ENCODE data around the gene MCCC1.
A peak's percentile ranks its signal among the peaks of the same experiment; 100 is the strongest.
"Not testable (repeated sequence)": the region's sequence is repeated elsewhere in the genome, so short reads cannot be mapped to it uniquely, and the experiment has no call there.

The MCCC1 gene

DNA sequence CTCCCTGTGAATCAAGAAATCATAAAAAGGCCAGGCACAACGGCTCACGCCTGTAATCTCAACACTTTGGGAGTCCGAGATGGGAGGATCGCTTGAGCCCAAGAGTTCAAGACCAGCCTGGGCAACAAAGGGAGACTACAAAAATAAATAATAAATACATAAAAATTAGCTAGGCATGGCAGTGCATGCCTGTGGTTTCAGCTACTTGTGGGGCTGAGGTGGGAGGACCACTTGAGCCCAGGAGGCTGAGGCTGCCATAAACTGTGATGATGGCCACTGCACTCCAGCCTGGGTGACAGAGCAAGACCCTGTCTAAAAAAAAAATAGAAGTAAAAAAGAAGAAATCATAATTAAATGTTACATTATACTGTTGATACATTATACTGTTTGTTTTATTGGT, 91.0 kb downstream of the MCCC1 start:
- H3K4me1 ChIP-seq (ENCODE audit: insufficient read depth, low read length, poor library complexity, severe bottlenecking): no peaks in the 10 kb centered on the region
- H3K36me3 ChIP-seq (ENCODE audit: insufficient read depth, low read length): no peaks in the 10 kb centered on the region
- H3K9ac ChIP-seq (ENCODE audit: low read depth, low read length, poor library complexity, severe bottlenecking): no peak overlapping the region
- H4K20me1 ChIP-seq (ENCODE audit: insufficient read depth, low read length, poor library complexity, severe bottlenecking): no peaks in the 10 kb centered on the region
- H3K9me2 ChIP-seq (replicated peaks; ENCODE audit: low read depth, low read length): no peaks in the 10 kb centered on the region
- TF ChIP-seq, protein P1, sequence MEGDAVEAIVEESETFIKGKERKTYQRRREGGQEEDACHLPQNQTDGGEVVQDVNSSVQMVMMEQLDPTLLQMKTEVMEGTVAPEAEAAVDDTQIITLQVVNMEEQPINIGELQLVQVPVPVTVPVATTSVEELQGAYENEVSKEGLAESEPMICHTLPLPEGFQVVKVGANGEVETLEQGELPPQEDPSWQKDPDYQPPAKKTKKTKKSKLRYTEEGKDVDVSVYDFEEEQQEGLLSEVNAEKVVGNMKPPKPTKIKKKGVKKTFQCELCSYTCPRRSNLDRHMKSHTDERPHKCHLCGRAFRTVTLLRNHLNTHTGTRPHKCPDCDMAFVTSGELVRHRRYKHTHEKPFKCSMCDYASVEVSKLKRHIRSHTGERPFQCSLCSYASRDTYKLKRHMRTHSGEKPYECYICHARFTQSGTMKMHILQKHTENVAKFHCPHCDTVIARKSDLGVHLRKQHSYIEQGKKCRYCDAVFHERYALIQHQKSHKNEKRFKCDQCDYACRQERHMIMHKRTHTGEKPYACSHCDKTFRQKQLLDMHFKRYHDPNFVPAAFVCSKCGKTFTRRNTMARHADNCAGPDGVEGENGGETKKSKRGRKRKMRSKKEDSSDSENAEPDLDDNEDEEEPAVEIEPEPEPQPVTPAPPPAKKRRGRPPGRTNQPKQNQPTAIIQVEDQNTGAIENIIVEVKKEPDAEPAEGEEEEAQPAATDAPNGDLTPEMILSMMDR (conservative IDR thresholded peaks at IDR 0.05; ENCODE audit: low read length): no peak
- no peak for TF ChIP-seq EZH2phosphoT487 (IDR thresholded peaks at IDR 0.05; ENCODE audit: borderline replicate concordance)
- no peaks in the 10 kb centered on the region for H3F3A ChIP-seq (ENCODE audit: low read depth)
- no peaks in the 10 kb centered on the region for H3K79me2 ChIP-seq (ENCODE audit: insufficient read depth, low read length)
- no peaks in the 10 kb centered on the region for H3K27me3 ChIP-seq (ENCODE audit: insufficient read depth, low read length, poor library complexity, severe bottlenecking)
- H3K4me3 ChIP-seq (ENCODE audit: low read length, poor library complexity, severe bottlenecking): no peak overlapping the region
- no peaks in the 10 kb centered on the region for H3K9me3 ChIP-seq (ENCODE audit: insufficient read depth, low read depth, low read length)
- no peak overlapping the region for H2AFZ ChIP-seq (ENCODE audit: low read length)
- no peak overlapping the region for H3K4me2 ChIP-seq (ENCODE audit: low read depth, low read length, poor library complexity, severe bottlenecking)

DNA sequence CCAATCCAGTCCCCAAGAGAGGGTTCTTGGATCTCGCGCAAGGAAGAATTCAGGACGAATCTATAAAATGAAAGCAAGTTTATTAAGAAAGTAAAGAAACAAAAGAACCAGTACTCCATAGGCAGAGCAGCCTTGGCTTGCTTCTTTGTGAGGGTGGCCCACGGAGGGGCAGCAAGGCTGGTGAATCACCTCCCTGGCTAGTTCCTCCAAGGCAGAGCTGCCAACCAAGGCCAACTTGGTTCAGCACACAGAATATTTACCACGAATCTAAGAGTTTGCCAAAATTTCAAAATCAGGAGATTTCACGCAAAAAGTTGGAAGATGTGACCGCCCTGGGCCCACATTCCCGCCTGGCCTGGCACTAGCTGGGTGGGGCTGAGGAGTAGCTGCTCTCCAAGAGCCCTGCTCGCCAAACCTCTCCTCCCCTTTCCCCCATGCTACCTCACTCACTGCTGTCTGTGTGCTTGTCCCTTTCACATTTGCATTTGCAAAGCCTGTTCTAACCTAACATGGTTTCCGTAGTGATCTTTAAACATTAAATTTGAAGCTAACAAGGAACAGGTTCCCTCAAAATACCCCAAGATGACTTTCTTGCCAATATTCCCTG, 92.8 kb downstream of the MCCC1 start:
- Histone ChIP-seq H3K9me3 (ENCODE audit: insufficient read depth, low read depth, low read length) (no peaks in the 10 kb centered on the region), H2AFZ (ENCODE audit: low read length) (no peak overlapping the region), H3K4me3 (ENCODE audit: low read length, poor library complexity, severe bottlenecking) (no peak overlapping the region), H3K79me2 (ENCODE audit: insufficient read depth, low read length) (no peaks in the 10 kb centered on the region), H3K36me3 (ENCODE audit: insufficient read depth, low read length) (no peaks in the 10 kb centered on the region), H3F3A (ENCODE audit: low read depth) (no peaks in the 10 kb centered on the region), H3K4me1 (ENCODE audit: insufficient read depth, low read length, poor library complexity, severe bottlenecking) (no peaks in the 10 kb centered on the region), H3K9ac (ENCODE audit: low read depth, low read length, poor library complexity, severe bottlenecking) (no peak overlapping the region), H3K9me2 (replicated peaks; ENCODE audit: low read depth, low read length) (no peaks in the 10 kb centered on the region), H3K4me2 (ENCODE audit: low read depth, low read length, poor library complexity, severe bottlenecking) (no peak overlapping the region), H3K27me3 (ENCODE audit: insufficient read depth, low read length, poor library complexity, severe bottlenecking) (no peaks in the 10 kb centered on the region), H4K20me1 (ENCODE audit: insufficient read depth, low read length, poor library complexity, severe bottlenecking) (no peaks in the 10 kb centered on the region)
- TF ChIP-seq, protein P1 (conservative IDR thresholded peaks at IDR 0.05; ENCODE audit: low read length): no peak
- TF ChIP-seq EZH2phosphoT487 (IDR thresholded peaks at IDR 0.05; ENCODE audit: borderline replicate concordance): no peak

DNA sequence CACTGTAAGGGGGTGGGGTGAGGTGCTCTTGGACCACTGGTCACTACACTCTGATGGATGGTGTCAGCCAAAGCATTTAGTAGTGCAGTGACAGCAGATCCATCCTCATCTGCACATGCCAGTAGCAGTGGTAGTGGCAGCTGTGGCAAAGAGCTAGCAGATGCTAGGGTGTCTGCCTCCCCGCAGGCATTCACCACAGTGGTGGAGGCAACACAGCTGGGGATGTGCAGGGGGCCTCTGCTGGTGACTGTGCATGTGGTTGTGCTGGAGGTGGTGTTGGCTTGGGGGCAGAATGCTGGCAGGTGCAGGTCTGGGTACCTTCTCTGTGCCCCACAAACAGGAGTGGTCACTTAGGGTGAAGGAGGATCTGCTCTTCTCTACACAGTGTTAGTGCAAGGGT, 99.5 kb downstream of the MCCC1 start:
- Histone ChIP-seq H3K79me2 (ENCODE audit: insufficient read depth, low read length) (no peaks in the 10 kb centered on the region), H3K4me3 (ENCODE audit: low read length, poor library complexity, severe bottlenecking) (no peak overlapping the region), H2AFZ (ENCODE audit: low read length) (no peak overlapping the region), H3F3A (ENCODE audit: low read depth) (no peaks in the 10 kb centered on the region), H3K27me3 (ENCODE audit: insufficient read depth, low read length, poor library complexity, severe bottlenecking) (no peaks in the 10 kb centered on the region), H3K4me1 (ENCODE audit: insufficient read depth, low read length, poor library complexity, severe bottlenecking) (no peaks in the 10 kb centered on the region), H3K4me2 (ENCODE audit: low read depth, low read length, poor library complexity, severe bottlenecking) (no peak overlapping the region), H3K9me3 (ENCODE audit: insufficient read depth, low read depth, low read length) (no peaks in the 10 kb centered on the region), H3K36me3 (ENCODE audit: insufficient read depth, low read length) (no peaks in the 10 kb centered on the region), H4K20me1 (ENCODE audit: insufficient read depth, low read length, poor library complexity, severe bottlenecking) (no peaks in the 10 kb centered on the region), H3K9ac (ENCODE audit: low read depth, low read length, poor library complexity, severe bottlenecking) (no peak overlapping the region), H3K9me2 (replicated peaks; ENCODE audit: low read depth, low read length) (no peaks in the 10 kb centered on the region)
- TF ChIP-seq, protein P1 (conservative IDR thresholded peaks at IDR 0.05; ENCODE audit: low read length): no peak
- no peak for TF ChIP-seq EZH2phosphoT487 (IDR thresholded peaks at IDR 0.05; ENCODE audit: borderline replicate concordance)

DNA sequence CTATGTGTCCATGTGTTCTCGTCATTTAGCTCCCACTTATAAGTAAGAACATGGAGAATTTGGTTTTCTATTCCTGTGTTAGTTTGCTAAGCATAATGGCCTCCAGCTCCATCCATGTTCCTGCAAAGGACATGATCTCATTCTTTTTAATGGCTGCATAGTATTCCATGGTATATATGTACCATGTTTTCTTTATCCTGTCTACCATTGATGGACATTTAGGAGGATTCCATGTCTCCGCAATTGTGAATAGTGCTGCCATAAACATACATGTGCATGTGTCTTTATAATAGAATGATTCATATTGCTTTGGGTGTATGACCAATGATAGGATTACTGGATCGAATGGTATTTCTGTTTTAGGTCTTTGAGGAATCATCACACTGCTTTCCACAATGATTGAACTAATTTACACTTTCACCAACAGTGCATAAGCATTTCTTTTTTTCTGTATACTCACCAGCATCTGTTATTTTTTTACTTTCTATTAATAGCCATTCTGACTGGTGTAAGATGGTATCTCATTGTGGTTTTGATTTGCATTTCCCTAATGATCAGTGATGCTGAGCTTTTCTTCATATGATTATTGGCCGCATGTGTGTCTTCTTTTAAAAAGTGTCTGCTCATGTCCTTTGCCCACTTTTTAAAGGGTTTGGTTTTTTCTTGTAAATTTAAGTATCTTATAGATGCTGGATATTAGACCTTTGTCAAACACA, 105.7 kb downstream of the MCCC1 start:
- not testable (repeated sequence) for H3K4me1 ChIP-seq (ENCODE audit: insufficient read depth, low read length, poor library complexity, severe bottlenecking); H4K20me1 ChIP-seq (ENCODE audit: insufficient read depth, low read length, poor library complexity, severe bottlenecking); H3K9me3 ChIP-seq (ENCODE audit: insufficient read depth, low read depth, low read length); H3K79me2 ChIP-seq (ENCODE audit: insufficient read depth, low read length); H2AFZ ChIP-seq (ENCODE audit: low read length); H3K4me3 ChIP-seq (ENCODE audit: low read length, poor library complexity, severe bottlenecking); H3K9me2 ChIP-seq (replicated peaks; ENCODE audit: low read depth, low read length); H3K36me3 ChIP-seq (ENCODE audit: insufficient read depth, low read length); H3K9ac ChIP-seq (ENCODE audit: low read depth, low read length, poor library complexity, severe bottlenecking); H3K27me3 ChIP-seq (ENCODE audit: insufficient read depth, low read length, poor library complexity, severe bottlenecking); H3F3A ChIP-seq (ENCODE audit: low read depth)
- peak overlapping the region; percentile 4 for H3K4me2 ChIP-seq (ENCODE audit: low read depth, low read length, poor library complexity, severe bottlenecking)
